ENCODE results near the gene DSE. TPM values are rescaled to one million over a fixed set of nuclear protein-coding genes. Genes with fewer than 3 reads are reported as not detected.

Gene DSE
- total RNA-seq, 4 donors from 2014 or later = 3.8 to 16.7 (median 9.2) TPM

DNA sequence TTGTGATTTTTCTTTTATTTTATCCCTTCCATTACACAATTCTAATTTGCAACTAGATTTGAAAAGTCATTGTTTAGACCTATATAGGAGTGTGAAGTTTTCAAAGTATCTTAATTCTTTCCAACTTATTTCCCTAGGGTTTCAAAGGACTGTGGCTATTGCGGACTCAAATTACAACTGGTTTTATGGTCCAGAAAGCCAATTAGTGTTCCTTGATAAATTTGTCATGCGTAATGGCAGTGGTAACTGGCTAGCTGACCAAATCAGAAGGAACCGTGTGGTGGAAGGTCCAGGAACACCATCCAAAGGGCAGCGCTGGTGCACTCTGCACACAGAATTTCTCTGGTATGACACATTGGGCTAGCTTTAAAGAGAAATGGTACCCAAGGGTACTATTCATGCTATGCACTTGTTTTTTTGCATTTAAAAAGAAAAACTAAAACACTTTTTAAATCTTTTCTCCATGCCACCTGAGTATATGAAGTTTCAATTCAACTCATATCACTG, 62.5 kb downstream of the DSE start:
- intact Hi-C loops (cut with DNase I; ENCODE audit: low total_unique reads) = no loop called here
- no peak for DNase-seq
- Histone ChIP-seq H3K27ac (no peak overlapping the region), H3K4me3 (no peak overlapping the region), H3K27me3 (no peaks in the 10 kb centered on the region), H3K9me3 (no peaks in the 10 kb centered on the region), H3K36me3 (no peaks in the 10 kb centered on the region), H3K4me1 (no peaks in the 10 kb centered on the region)
- TF ChIP-seq, protein P1, sequence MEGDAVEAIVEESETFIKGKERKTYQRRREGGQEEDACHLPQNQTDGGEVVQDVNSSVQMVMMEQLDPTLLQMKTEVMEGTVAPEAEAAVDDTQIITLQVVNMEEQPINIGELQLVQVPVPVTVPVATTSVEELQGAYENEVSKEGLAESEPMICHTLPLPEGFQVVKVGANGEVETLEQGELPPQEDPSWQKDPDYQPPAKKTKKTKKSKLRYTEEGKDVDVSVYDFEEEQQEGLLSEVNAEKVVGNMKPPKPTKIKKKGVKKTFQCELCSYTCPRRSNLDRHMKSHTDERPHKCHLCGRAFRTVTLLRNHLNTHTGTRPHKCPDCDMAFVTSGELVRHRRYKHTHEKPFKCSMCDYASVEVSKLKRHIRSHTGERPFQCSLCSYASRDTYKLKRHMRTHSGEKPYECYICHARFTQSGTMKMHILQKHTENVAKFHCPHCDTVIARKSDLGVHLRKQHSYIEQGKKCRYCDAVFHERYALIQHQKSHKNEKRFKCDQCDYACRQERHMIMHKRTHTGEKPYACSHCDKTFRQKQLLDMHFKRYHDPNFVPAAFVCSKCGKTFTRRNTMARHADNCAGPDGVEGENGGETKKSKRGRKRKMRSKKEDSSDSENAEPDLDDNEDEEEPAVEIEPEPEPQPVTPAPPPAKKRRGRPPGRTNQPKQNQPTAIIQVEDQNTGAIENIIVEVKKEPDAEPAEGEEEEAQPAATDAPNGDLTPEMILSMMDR (IDR thresholded peaks at IDR 0.05) = no peak
- no peak for TF ChIP-seq POLR2AphosphoS5 (IDR thresholded peaks at IDR 0.05)
- no peak for TF ChIP-seq POLR2A (IDR thresholded peaks at IDR 0.05)
- TF ChIP-seq EP300 (IDR thresholded peaks at IDR 0.05; ENCODE audit: low read depth) = no peak
- in situ Hi-C loops (cut with MboI; ENCODE audit: low pct_ligation_motif_present in 1 of 4, low pct_unique_long_range_greater_than_20kb in 1 of 4, low sequenced_read_pairs in 3 of 4) = no loop called here
- WGBS, 2 donors (ENCODE audit: low coverage in 1 of 2) = 95 to 98% methylated on average over 4 of the region's 4 CpGs

DNA sequence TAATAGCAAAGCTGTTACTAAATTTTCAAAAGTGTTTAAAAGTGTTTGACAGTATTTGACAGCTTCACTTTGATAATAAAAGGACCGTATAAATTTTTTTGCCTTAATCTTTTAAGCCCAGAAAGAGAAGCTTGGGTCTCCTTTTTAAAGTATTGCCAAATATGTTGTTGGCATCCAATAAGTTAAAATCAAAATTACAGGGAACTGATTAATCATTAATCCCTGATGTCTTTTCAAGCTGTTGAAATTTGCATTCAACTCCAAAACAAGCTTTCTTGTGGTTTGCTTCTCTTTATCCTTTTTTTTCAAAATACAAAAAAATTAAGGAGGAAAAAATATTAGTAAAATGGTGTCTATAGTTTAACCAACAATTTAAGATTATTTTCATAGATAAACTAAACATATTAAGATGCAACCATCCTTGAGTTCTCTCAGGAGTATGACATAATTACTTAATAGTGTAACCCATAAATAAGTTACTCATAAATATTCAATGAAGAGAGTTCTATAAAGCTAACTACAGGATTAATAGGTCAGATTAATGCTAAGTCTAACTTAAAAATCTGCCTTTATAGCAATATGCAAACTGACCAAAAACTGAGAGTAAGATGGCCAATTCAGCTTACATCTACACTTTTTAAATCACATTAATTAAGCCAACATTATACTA, 63.4 kb downstream of the DSE start:
- no peaks in the 10 kb centered on the region for H3K9me3 ChIP-seq
- DNase-seq = no peak
- no peak overlapping the region for H3K27ac ChIP-seq
- TF ChIP-seq, protein P1 (IDR thresholded peaks at IDR 0.05) = no peak
- TF ChIP-seq POLR2AphosphoS5 (IDR thresholded peaks at IDR 0.05) (no peak), POLR2A (IDR thresholded peaks at IDR 0.05) (no peak), EP300 (IDR thresholded peaks at IDR 0.05; ENCODE audit: low read depth) (no peak)
- 88 to 94% methylated on average over 1 of the region's 1 CpG for WGBS, 2 donors (ENCODE audit: low coverage in 1 of 2)
- no peak overlapping the region for H3K4me3 ChIP-seq
- in situ Hi-C loops (cut with MboI; ENCODE audit: low pct_ligation_motif_present in 1 of 4, low pct_unique_long_range_greater_than_20kb in 1 of 4, low sequenced_read_pairs in 3 of 4) (no loop called here), intact Hi-C loops (cut with DNase I; ENCODE audit: low total_unique reads) (no loop called here)
- H3K36me3 ChIP-seq = no peaks in the 10 kb centered on the region
- no peaks in the 10 kb centered on the region for H3K27me3 ChIP-seq
- no peaks in the 10 kb centered on the region for H3K4me1 ChIP-seq

DNA sequence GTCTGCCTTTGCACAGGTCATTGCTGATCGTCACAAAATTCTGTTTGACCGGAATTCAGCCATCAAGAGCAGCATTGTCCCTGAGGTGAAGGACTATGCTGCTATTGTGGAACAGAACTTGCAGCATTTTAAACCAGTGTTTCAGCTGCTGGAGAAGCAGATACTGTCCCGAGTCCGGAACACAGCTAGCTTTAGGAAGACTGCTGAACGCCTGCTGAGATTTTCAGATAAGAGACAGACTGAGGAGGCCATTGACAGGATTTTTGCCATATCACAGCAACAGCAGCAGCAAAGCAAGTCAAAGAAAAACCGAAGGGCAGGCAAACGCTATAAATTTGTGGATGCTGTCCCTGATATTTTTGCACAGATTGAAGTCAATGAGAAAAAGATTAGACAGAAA, 65.8 kb downstream of the DSE start:
- no peaks in the 10 kb centered on the region for H3K4me1 ChIP-seq
- in situ Hi-C loops (cut with MboI; ENCODE audit: low pct_ligation_motif_present in 1 of 4, low pct_unique_long_range_greater_than_20kb in 1 of 4, low sequenced_read_pairs in 3 of 4) = no loop called here
- no peak for TF ChIP-seq POLR2A (IDR thresholded peaks at IDR 0.05)
- TF ChIP-seq, protein P1 (IDR thresholded peaks at IDR 0.05) = no peak
- no peak for TF ChIP-seq EP300 (IDR thresholded peaks at IDR 0.05; ENCODE audit: low read depth)
- TF ChIP-seq POLR2AphosphoS5 (IDR thresholded peaks at IDR 0.05) = no peak
- intact Hi-C loops (cut with DNase I; ENCODE audit: low total_unique reads) = no loop called here
- no peak overlapping the region for H3K27ac ChIP-seq
- 93% methylated on average over 7 of the region's 7 CpGs; no CpG with 5 or more reads in 1 of the 2 donors for WGBS, 2 donors (ENCODE audit: low coverage in 1 of 2)
- DNase-seq = no peak
- no peaks in the 10 kb centered on the region for H3K27me3 ChIP-seq
- no peak overlapping the region for H3K4me3 ChIP-seq
- no peaks in the 10 kb centered on the region for H3K9me3 ChIP-seq
- no peaks in the 10 kb centered on the region for H3K36me3 ChIP-seq

DNA sequence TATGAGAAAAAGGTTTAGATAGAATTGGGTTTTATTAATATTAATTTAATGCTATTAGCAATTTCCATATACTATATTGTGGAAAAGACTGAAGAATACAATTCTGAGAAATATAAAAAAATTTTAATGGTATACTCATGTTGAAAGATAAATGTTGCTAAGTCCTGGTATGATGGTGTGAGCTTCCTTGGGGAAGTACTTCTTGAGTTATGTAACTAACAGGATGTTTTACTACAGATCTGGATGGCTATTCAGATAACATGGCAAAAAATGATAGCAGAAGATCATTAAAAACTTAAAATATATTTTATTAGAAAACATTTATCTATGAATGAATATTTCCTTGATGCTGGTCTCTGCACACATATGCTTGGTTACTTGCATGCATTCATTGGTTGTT, 66.9 kb downstream of the DSE start:
- in situ Hi-C loops (cut with MboI; ENCODE audit: low pct_ligation_motif_present in 1 of 4, low pct_unique_long_range_greater_than_20kb in 1 of 4, low sequenced_read_pairs in 3 of 4) = no loop called here
- TF ChIP-seq POLR2AphosphoS5 (IDR thresholded peaks at IDR 0.05) (no peak), POLR2A (IDR thresholded peaks at IDR 0.05) (no peak), EP300 (IDR thresholded peaks at IDR 0.05; ENCODE audit: low read depth) (no peak)
- TF ChIP-seq, protein P1 (IDR thresholded peaks at IDR 0.05) = no peak

More for the DNA sequence above, 66.9 kb downstream of the DSE start:
- intact Hi-C loops (cut with DNase I; ENCODE audit: low total_unique reads) = no loop called here
- no peak overlapping the region for H3K4me3 ChIP-seq
- DNase-seq = no peak
- no peak overlapping the region for H3K27ac ChIP-seq
- no peaks in the 10 kb centered on the region for H3K36me3 ChIP-seq
- no peaks in the 10 kb centered on the region for H3K27me3 ChIP-seq
- no peaks in the 10 kb centered on the region for H3K4me1 ChIP-seq
- H3K9me3 ChIP-seq = no peaks in the 10 kb centered on the region
